GM21576 (cell line): ENCODE results near the gene TROAP.
A peak's percentile ranks its signal among the peaks of the same experiment; 100 is the strongest.
"Not testable (repeated sequence)": the region's sequence is repeated elsewhere in the genome, so short reads cannot be mapped to it uniquely, and the experiment has no call there.

ENCODE experiments used
- ATAC-seq: cut with Tn5 transposase; IDR thresholded peaks from one replicate; pipeline ENCODE4 v1.9.1; 2021; ENCODE audit warnings: mild to moderate bottlenecking, moderate library complexity; ENCODE audit not compliant: unreplicated experiment

The TROAP gene

GRCh38 chr12:49366096-49366651 lies 43.1 kb downstream of the TROAP start:
- peak; percentile 11 for ATAC-seq

GRCh38 chr12:49366652-49367380 lies 43.8 kb downstream of the TROAP start:
- ATAC-seq: peak; percentile 51

GRCh38 chr12:49367381-49368239 lies 44.6 kb downstream of the TROAP start, which contains the start of gene SPATS2:
Gene SPATS2, plus strand, starts transcription at chr12:49367462. Its CDS starts 93,551 bp downstream, at chr12:49461013.
- ATAC-seq: no peak

- ATAC-seq: no peak
Measured at GRCh38 chr12:49368240-49368600, 45.2 kb downstream of the TROAP start.

DNA sequence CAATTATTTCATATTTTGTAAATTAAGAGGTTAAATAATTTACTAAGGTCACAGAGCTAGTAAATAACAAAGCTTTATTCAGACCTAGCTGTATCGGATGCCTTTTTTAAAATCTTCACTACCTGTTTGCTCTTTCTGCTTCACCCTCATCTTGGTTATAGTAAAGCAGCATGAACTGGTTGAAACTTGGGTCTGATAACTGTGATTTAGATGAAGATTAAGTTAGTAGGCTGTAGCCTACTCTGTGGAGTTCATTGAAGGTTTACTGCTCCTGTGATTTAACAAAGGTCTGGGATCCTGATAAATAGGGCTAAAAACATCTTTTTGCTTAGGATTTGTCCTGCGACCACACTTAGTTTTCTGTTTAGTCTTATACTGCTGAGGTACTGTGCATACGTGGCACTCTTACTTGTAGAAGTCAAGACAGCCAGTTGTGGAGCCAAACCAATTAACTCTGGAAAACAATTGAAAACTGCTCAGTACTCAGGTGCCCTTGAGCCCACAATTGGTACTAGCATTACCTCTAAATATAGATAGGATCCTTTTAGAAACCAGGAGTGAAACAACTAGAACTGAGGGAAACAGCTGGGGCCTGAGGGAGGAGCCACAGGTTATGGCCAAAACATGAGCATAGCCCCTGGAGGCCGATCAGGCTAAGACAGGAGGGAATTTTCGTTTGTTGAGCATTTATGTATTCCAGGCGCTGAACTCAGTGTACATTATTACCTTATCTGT lies 46.5 kb downstream of the TROAP start:
- peak; percentile 48 for ATAC-seq

DNA sequence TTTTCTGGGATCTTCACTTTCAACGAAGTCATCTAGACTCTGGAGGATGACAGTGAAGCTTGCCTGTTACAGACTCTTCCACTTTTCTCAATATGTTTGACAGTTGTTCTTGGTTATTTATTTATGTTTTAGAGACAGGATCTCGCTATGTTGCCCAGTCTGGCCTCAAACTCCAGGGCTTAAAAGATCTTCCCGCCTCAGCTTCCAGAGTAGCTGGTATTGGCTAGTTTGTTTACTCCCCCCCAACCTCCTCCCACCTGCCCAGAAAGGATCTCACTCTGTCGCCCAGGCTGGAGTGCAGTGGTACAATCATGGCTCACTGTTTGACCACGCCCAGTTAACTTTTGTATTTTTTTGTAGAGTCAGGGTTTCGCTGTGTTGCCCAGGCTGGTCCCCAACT lies 47.5 kb downstream of the TROAP start:
- no peak for ATAC-seq

- ATAC-seq: no peak
Measured at GRCh38 chr12:49375406-49375805, 52.4 kb downstream of the TROAP start.

GRCh38 chr12:49377386-49377785 lies 54.3 kb downstream of the TROAP start:
- ATAC-seq: no peak

- ATAC-seq: not testable (repeated sequence)
Measured at GRCh38 chr12:49380184-49380583, 57.1 kb downstream of the TROAP start.
